T47D (cell line): ENCODE data around the gene APLF.

Source experiments
- DNase-seq, 2 experiments: peaks; one replicate each; pipeline versions ENCODE4 v3.0.0 to v3.0.0-alpha.2; 2011 to 2012; ENCODE audit warnings: low read depth in 1 of 2, low spot score in 1 of 2
- JUND ChIP-seq: IDR thresholded peaks from 2 replicates; pipeline ENCODE4 v1.6.1; 2012; ENCODE audit warnings: low read depth
- in situ Hi-C: cut with HindIII; loops from 2 replicates; pipeline ENCODE4 v1.10.0; 2016; ENCODE audit warnings: low sequenced_read_pairs, low pct_unique_long_range_greater_than_20kb

Gene APLF

DNA sequence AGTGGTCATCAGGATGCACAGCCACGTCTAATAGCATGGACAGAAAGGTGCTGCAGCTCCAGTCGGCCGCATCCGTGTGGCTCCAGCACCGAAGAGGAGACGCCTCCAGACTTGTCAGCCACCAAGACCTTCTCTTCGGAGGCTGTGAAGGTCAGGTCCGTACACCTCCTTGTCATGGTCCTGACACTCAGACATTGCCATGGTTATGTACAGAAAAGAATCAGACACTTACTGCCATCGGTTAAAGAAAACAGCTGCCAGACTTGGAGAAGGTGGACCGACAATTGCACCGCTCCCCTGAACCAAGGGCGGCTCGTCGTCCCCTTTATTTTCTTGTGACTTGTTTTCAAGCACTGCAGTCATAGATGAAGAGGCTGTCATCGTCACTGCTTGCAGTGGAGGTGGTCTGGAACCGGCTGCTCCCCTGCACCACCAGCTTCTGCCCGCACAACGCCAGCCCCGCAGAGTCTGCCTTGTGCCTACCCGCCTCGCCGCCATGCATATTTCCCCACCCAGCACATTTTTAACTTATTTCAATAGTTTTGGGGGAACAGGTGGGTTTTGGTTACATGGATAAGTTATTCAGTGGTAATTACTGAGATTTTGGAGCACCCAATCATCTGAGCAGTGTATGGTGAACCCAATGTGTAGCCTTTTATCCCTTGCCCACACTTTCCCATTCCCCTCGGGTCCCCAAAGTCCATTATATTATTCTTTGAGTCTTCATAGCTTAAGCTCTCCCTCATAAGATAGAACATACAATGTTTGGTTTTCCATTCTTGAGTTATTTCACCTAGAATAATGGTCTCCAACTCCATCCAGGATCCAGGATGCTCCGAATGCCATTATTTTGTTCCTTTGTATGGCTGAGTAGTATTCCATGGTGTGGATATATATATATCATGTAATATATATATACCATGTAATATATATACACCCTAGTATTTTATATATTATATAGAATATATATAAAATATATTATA, 18.4 kb upstream of the APLF start:
- DNase-seq: no peak
- in situ Hi-C loops: no loop called here
- no peak for TF ChIP-seq JUND

DNA sequence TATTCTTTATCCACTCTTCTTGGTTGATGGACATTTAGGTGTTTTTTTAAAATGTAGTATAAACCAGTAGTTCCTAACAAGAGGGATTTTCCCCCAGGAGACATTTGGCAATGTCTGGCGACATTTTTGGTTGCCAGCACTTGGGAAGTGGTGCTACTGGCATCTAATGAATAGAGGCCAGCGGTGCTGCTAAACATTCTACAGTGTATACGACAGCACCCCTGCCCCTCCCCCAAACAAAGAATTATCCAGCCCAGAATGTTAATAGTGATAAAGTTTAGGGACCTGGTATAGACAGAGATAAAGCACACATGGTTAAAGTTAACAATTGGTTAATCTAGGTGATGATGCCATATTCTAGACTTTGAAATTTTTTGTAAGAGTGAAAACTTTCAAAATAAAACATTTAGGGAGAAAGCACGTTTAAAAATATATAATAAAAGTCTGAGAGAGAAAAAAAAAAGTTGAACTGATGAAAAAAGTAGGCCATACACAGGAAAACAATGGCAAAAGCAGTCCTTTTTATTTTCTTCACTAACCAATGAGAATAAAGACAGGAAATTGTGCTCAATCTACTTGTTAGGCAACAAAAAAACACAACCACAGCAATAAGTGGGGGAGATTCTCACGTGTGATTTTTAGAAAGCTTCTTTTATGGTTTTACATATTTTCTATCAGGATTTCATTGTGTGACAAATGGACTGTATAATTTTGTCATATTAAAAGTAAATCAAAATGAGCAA, 15.1 kb upstream of the APLF start:
- in situ Hi-C loops: no loop called here
- no peak for TF ChIP-seq JUND
- DNase-seq: no peak

DNA sequence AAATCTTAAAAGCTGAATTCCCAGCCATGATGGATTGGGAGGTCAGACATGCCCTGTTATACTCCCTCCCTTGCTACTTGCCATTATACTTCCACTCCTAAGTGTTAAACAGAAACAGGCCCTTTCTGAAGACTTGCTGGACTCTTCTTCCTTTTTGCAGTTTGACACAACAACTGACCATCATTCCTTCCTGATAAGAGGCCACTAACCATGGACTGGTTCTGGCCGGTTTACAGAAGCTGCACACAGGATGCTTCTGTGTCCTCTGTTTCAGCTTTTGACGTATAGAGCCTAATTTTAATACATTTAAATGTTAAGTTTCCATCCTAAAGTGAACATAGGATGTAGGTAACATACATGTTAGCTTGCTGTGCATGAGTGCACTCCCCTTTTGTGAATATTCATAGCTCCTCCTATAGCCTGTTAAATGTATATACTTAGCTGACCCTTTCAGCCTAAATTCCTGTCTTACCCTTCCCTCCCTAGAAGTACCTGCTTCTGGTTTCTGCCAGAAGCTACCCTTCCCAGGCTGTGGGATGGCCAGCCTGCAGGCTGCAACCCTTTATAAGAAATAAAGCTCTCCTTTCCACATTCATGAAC, 13.5 kb upstream of the APLF start:
- DNase-seq: no peak
- in situ Hi-C loops: no loop called here
- no peak for TF ChIP-seq JUND

DNA sequence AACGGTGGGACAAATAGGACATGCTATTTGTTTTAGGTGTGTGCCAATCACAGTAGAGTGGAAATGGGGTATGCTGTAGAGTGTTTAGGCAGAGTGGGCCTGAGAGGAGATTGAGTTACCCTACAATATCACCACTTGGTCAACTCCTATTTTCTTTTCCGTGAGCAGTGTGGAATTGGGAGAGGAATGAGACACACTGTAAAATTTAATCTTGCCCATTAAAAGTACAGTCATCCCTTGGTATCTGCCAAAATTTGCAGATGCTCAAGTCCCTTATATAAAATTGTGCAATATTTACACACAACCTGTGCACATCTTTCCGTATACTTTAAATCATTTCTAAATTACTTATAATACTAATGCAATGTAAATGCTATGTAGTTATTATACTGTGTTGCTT, 12.7 kb upstream of the APLF start:
- DNase-seq: no peak
- in situ Hi-C loops: no loop called here
- no peak for TF ChIP-seq JUND

DNA sequence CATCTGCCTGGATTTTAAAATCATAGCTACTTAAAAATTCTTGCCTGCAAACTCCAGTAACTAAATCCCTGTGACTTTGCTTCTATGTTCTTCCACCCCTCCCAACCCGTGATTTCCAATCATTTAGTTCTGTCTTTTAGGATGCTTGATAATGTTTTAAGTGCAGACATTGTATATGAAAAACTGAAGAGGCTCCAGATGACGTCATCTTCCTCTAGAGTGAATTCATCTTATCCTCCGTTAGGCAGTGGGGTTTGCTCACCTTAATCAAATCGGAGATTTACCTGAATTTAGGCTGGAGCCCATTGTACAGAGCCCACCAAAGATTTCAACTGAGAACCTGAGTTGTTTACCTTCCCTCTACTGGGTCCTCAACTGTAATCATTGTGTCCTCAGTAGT, 11.2 kb upstream of the APLF start:
- in situ Hi-C loops: no loop called here
- TF ChIP-seq JUND: no peak
- no peak for DNase-seq

DNA sequence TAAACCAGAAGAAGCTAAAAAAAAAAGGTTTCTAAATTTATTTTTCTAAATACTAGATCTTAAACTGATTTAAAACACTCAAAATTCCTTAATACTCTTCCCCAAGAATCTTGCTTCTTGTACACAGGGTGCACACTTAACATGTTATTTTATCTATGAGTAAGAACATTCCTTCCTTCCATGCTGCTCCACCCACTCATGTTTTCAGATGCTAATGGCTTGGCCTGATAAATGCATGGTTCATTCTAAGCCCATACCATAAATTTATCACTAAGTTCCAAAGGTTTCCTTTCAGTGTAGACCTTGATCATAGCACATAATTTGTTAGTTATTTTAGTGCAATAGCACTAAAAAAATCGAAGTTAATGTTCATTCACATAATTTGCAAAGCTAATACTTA, 8.4 kb upstream of the APLF start:
- TF ChIP-seq JUND: no peak
- in situ Hi-C loops: no loop called here
- DNase-seq: no peak

DNA sequence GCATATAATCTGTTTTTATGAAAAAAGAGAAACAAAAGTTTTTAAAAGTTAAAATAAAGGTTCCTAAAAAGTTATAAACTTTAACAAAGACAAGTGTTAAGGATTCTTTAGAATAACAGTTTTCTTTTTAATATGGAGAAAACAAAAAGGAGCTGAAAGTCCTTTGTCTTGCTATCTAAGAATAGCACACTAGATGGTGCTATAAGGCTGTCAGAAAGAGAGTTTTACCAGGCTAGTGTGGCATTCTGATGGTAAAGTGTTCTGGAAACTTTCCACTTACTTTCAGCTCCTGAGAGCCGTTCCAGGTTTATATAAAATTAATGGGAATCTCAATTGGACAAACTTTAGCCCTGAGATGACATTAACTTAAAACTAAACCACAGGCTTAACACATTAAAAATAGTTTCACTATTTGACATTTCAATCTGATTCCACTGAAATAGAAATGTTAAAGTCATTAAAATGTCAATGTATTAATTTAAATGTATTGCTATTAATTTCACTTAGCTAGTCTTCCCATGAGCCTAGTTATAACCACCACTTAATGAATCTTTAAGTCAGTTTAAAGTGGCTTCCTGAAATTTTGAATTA, 4.0 kb upstream of the APLF start:
- in situ Hi-C loops: no loop called here
- DNase-seq: peak; percentile 37 to 69
- no peak for TF ChIP-seq JUND

DNA sequence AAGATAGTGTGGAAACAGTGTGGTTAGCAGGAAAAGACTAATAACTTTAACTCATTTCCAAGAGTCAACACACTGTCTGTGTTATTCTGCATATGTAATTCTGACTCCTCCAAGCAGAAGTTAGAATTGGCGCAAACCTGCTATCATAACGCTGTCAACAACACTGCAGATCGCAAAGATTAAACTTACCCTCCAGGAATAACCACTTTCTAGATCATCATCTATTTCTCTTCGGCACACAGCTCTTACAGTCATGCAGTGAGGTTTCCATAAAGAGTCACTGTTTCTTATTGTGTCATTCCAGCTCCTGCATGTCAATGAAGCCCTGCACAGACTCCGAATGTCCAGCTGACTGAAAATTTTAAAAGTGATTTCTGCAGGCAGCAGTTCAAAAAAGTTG, 2.7 kb upstream of the APLF start:
- no peak for TF ChIP-seq JUND
- in situ Hi-C loops: no loop called here
- DNase-seq: no peak

DNA sequence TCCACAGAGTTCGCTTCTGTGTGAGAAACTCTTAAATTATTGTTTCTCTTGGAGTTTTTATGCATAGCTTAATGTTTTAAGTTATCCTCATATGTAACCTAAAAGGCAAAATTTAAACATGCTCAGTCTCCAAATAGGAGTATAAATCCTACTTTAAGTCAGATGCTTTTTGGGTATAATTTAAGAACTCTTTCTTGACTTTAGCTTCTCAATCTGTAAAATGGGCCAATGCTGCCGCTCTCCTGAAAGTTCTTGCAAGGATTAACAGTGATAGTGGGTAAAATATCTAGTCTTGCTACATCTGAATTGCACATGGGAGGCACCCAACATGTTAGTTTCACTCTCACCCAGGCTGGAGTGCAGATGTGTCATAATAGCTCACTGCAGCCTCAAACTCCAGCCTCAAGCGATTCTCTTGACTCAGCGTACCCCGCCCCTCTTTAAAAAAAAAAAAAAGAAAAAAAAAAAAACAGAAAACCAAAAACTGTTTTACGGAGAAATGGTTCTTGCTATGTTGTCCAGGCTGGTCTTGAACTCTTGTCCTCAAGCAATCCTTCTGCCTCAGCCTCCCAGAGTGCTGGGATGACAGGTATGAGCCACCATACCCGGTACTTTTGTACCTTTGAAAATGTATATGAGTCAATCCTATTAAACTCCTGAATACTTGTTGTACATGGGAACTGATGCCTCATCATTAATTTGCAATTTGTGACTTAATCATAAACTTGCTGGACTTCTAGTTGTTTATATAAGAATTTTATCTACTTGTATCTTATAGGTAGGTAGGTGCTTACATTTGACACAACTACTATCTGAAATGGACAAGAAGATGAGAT, 2.1 kb upstream of the APLF start:
- DNase-seq: no peak
- no peak for TF ChIP-seq JUND
- in situ Hi-C loops: no loop called here

DNA sequence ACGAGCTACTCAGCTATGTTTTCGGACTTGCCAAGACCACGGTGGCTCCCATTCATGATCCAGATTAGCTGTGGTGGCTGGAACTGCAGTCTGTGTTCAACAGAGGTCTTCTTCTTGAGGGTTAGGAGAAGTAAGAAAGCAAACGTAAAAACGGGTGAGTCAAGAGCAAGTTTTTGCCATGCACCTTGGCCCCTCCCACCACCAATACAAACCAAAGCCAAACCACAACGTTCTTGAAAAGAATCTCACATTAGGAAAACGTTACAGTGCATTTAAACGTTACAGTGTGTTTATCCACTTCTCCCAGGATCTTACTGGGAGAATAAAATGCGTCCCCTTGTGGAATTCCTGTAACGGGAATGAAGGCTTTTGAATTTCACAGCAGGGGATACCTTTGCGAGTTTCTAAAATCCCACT, 1.0 kb upstream of the APLF start:
- DNase-seq: peak in 1 of 2 experiments; percentile 3
- in situ Hi-C loops: no loop called here
- TF ChIP-seq JUND: no peak

DNA sequence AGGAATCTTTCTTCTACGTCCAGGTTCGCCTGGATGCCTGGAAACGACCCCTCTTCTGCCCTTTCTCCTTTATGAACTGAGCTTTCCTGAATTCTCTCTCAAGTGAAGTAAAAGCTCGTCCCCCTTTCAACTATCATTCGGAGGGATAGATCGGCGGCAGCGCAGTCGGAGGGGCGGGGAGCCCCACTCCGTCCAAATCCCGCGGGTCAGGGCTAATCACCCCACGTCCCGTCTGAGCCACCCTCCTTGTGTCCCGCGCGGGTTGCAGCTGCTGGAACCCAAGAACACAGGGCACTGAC, 658 bp upstream of the APLF start:
- in situ Hi-C loops: no loop called here
- TF ChIP-seq JUND: no peak

DNA sequence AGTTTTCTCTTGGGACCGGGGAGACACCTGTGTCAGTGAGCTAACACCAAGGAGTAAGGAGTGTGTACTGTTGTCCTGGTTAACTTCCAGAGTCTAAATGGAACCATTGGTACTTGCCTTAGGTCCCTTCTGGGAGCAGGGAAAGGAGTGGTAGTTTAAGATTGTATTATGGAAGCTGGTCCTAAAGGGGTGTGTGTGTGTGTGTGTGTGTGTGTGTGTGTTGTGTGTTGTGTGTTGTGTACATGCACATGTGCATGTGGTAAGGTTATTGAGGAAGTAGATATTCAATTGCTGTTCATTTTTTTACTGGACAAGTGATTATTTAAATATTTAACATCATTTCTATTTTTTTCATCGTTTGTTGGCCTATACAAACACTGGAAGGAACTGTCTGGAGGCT, 1.4 kb downstream of the APLF start:
- no peak for DNase-seq
- in situ Hi-C loops: no loop called here
- no peak for TF ChIP-seq JUND

More for the DNA sequence above, 658 bp upstream of the APLF start:
- DNase-seq: no peak
